Inflammatory macrophage (primary cell): ENCODE data around the gene SPTBN5.

Experiments
- DNase-seq, 2 donors: peaks; one replicate each; pipeline ENCODE4 v3.0.0-alpha.2; 2020 to 2022

SPTBN5 gene

DNA sequence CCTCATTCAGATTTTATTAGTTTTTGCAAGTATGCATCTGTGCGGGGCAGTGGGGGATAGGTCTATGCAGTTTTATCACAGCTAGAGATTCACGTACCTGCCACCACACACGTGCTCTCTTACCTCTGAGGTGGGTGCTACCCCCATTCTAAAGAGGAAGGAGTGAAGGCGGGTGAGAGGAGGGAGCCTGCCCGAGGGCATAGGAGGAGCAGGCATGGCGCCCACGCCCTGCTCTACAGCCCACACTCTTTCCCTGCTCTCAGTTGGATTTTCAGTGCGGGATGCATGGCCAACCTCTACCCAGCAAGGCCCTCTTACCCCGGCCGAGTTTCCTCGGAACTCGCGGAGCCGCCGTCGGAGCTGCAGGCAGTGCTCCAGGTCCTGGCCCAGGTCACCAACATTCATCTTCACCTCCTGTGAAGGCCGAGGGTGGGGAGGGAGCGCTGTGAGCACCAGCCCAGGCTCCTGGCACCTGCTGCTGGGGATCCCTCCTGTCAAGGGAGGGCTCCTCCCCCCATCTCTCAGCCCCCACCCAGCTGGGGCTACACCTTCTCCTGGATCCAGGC, 28.3 kb downstream of the SPTBN5 start:
- no peak for DNase-seq

DNA sequence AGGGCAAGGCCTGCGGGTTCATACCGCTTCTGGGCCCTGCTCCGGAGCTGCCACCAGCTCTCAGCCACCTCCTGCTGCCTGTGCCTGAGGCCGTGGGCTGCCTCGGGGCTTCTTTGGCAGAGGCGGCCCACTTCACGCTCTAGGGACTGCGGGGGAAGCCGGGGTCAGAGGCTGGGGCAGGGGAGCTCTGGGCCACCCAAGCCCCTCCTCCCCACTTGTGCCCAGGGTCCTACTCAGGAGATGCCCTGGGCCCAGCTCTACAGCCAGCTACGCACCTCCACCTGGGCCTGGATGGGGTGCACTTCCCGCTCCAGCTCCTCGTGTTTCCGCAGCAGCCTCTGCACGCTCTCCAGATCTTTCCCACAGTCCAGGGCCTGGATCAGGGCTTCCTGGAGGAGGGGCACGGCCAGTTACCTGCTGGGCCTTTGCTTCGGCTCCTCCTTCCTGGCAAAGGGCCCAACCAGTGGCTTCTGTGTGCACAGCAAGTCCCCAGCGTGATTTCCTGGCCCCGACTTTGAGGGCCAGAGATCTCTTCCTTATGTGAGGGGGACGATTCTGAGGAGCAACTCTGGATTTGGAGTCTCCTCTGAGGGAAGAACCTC, 31.2 kb downstream of the SPTBN5 start:
- DNase-seq: no peak

DNA sequence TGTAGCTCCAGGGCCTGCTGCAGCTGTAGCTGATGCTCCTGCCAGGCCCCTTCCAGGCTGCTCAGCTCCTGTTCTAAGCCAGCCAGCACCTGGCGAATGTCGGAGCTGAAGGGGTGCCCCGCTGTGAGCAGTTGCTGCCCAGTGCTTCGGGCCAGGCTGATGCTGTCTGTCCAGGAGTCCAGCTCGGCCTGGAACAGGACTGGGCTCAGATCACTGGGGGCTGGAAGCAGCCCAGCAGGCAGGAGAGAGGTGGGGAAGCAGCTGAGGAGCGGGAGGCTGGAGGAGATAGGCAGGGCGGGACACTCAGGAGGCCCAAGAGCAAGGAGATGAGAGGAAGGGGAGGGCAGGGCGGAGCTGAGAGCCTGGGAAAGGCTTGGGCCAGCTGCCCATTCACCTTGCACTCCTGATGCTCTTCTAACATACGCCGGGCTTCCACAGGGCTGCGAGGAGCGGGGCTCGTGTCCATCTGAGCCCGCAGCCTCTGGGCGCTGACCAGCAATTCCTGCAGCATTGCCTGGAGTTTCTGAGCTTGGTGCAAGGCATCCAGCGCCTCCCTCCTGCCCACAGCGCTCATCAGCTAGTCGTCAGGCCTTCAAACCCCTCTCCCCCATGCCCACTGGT, 32.0 kb downstream of the SPTBN5 start:
- DNase-seq: no peak

- peak; percentile 53 to 68 for DNase-seq
These were observed 33.6 kb downstream of the SPTBN5 start for GRCh38 chr15:41860049-41860828.

- no peak for DNase-seq
These were observed 35.1 kb downstream of the SPTBN5 start for GRCh38 chr15:41858756-41859155.

- no peak for DNase-seq
These were observed 36.5 kb downstream of the SPTBN5 start for GRCh38 chr15:41857316-41857715.

DNA sequence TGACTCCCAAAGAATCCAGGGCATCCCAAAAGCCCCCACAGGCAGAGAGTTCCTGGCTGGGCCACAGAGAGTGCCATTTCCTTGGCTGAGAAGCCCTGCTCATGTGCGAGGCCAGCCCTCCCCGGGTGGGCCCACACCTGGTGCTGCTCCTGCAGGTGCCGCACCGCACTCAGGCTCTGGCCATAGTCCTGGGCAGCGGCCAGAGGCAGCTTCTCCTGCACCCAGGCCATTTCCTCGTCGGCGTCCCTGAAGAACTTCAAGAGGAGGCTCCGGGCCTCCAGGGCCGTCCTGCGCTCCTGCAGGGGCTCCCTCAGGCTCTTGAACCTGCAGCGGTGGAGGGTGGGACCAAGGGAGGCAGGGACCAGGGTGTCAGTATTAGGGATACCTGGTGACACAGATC, 37.1 kb downstream of the SPTBN5 start:
- DNase-seq: no peak

- DNase-seq: no peak
These were observed 37.6 kb downstream of the SPTBN5 start for GRCh38 chr15:41856262-41856661.

DNA sequence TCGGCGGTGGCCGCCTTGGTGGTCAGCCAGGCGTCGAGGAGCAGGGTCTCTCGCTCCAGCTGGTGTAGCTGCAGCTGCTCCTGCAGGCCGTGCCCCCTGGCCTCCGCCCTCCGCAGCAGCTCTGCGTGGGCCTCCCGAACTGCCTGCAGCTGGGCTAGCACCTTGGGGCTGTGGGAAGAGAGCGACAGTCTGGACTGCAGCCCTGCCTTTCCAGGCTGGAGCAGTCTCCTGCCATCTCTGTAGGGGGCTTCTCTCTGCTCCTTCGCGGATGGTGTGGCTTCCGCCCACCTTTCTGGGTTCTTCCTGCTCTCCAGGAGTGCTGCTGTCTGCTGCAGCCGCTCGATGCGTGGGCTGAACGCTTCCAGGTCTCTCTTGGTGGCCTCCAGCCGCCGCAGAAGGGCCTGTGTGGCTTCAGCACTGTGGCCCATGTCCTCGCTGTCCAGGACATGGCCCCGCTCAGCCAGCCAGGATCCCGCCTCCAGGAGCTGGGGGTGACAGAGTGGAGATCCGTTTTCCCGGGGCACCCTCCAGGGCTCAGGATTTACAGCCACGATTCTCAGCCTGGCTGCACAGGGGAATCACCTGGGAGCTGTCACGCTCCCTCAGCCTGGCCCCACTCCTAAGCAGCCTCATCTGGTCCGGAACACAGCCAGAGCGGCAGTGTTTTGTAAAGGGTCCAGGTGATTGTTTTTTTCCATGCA, 38.4 kb downstream of the SPTBN5 start:
- no peak for DNase-seq

DNA sequence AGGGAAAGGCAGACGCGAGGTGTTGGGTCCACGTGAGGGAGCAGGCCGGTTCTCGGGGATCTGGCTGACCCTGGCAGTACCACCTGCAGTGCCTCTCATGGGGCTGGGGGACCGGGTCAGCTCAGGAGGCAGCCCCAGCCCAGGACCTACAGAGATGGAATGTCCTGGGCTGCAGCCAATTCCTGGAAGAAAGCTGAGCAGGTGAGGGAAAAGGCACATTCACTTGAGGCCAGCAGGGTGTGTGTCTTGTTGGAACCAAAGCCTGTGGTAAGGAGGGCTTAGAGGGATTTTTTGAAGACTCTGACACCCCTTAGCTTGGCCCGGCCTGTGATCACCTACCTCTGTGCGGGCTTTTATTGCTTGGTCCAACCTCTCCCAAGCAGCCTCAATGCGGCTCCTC, 39.4 kb downstream of the SPTBN5 start:
- no peak for DNase-seq

DNA sequence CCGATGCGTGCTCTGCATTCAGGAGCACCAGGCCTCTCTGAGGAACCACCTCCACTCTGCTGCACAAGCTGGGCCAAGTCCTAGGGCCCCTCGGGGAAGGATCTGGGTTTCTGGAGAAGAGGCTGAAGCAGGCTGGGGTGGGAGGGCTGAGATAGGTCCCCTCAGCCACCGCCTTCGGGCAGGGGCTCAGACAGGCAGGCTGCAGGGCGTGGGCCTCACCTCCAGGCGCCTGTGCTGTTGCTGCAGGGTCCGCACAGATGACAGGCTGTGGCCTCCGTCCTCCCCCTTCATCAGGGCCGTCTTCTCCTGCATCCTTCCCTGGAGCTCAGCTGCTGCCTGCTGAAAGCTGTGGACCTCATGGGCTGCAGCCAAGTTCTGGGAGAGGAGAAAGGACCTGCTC, 40.0 kb downstream of the SPTBN5 start:
- no peak for DNase-seq

DNA sequence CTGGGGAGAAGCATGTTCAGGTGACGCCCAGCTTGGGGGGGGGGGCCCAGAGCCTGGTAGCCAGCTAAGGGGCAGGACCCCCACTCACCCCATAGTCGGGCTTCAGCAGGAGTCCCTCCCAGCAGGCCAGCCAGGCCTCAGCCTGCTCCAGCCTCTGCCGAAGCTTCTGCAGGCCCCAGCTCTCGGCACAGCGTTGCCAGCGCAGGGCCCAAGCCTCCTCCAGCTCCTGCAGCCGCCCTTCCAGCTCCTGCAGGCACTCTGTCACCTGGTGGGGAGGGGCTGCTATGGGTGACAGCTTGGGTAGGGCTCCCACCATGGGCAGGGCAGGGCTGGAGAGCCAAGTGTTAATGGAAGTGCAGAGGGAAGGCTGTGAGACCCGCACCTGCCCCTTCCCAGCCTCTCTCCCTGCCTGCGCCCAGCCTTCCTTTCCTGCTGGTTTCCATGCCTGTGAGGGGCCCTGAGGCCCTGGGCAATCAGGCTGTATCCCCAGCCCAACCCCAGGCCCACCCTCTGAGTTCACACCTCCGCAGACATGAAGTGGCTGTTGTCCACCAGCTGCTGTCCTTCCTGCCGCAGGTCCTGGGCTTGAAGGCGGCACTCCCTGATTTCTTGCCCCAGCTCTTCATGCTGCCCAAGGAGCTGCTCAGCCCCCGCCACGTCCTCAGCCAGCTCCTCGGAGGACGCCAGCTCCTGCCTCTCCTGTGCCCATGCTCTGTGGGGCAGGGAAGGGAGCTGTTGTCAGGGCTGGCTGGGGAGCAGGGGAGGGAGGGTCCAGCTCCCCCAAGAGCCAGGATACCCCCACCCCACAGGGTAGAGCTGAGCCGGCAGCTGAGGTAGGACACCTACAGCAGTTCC, 40.9 kb downstream of the SPTBN5 start:
- DNase-seq: no peak

DNA sequence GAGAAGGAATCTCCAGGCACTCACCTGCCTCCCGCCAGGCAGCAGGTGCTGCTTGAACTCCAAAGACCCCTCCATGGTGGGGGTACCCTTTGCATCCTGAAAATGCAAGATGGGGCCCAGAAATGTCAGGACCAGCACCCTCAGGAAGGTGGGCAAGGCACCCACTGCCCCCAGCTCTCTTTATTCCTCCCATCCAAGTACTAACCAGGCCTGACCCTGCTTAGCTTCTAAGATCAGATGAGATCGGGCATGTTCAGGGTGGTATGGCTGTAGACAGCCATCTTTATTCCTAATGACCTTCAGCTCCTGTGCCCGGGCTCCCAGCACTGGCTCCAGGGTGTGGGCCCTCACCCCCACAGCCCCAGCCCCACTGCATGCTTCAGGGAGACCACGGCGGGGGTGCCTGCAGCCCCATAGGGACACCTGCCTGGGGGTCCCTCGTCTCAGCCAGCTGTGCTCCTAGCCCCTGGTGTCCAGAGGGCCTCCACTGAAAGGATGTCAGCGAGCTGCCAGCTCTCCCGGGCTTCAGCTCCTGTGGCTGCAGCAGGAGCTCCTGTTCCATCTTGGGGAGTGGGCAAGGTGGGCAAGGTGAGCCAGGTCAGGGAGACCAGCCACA, 42.0 kb downstream of the SPTBN5 start:
- DNase-seq: no peak

- DNase-seq: no peak
These were observed 42.7 kb downstream of the SPTBN5 start for GRCh38 chr15:41851167-41851523.

DNA sequence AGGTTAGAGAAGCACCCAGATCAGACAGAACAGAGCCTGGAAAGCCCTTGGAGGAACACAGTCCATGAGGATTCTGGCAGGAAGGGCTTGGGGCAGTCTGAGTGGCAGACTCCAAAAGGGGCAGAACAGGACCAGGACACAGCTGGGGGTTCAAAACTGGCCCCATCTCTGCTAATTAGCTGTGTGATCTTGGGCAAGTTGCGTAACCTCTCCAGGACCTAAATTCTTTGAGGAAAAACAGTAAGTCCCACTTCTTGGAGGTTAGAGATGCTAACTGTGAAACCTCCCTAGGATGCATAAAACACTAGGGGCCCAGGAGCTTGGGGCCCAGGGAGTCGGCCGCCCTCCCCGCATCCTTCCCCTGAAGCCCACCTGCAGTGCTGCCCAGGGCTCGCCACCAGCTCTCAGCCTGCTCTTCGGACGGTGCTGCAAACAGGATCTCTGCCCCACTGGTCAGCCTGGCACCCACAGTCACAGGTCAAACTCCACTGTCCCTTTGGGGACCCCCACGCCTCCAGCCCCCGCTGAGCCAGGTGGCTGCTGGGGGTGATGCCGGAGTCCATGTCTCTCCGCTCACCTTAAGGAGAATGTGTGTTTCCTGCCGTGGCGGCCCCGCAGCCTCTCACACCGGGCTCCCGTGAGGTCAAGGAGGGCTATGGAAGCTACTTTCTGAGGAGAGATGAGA, 43.2 kb downstream of the SPTBN5 start:
- DNase-seq: no peak

GRCh38 chr15:41849861-41850260, 44.0 kb downstream of the SPTBN5 start:
- no peak for DNase-seq

- DNase-seq: no peak
These were observed 44.6 kb downstream of the SPTBN5 start for GRCh38 chr15:41849204-41849603.

DNA sequence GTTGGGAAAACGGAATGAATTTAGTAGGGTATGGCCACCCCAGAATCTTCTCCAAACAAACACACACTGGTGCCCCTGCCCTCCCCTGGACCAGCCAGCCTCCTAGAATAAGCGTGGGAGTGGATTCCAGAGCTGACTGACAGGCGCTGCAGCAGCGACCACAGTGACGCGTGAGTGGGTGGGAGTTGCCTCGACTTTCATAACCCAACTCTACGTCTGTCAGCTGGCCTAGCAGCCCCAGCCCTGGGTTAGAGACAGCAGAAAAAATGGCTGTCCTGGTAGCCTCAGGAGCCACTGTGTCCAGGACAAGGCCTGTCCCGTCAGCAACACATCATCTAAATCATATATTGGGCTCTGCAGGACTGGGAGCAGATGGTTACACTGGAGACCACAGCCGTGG, 45.2 kb downstream of the SPTBN5 start:
- peak in 1 of 2 donors; percentile 38 for DNase-seq

GRCh38 chr15:41847981-41848380, 45.9 kb downstream of the SPTBN5 start:
- DNase-seq: no peak

DNA sequence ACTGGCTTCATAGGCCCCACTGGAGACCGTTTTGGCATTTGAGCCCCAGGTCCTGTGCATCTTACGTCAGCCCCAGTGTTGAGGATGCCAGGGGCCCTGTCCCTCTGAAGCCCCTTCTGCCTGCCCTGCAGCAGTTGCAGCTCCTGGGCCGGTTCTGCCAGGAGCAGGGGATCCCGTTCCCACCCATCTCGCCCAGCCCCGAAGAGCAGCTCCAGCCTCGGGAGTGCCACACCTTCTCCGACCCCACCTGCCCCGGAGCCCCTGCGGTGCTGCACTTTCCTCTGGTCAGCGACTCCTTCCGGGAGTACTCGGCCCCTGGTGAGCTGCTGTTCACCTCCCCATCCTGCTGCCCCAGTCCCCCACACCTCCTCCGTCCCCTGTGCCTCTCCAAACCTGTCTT, 46.6 kb downstream of the SPTBN5 start:
- no peak for DNase-seq

DNA sequence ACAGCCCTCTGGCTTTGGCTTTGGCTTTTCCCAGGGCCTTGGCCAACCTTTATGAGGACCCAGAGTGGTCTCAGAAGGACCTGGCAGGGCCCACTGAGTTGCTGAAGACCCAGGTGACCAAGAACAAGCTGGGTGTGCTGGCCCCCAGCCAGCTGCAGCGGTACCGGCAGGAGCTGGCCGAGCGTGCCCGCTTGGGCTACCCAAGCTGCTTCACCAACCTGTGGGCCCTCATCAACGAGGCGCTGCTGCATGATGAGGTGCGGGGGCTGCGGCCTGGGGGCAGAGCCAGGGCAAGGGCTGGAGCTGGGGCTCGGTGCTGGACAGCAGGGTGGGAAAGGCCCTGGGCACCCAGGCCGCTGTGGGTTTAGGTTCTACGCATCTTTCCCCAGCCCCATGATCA, 49.0 kb downstream of the SPTBN5 start:
- no peak for DNase-seq
